ENCODE measurements around the gene IL15. TPM values are rescaled to one million over a fixed set of nuclear protein-coding genes. Genes with fewer than 3 reads are reported as not detected.
"Not testable (repeated sequence)": the region's sequence is repeated elsewhere in the genome, so short reads cannot be mapped to it uniquely, and the experiment has no call there.

IL15 gene
- polyA plus RNA-seq, 2 of the 4 experiments (the other 2 are of a cell fraction), result 14.1 to 32.3 TPM

- H3K4me2 ChIP-seq; FAIRE-seq; POLR2A ChIA-PET; ATAC-seq; H3K4me3 ChIP-seq; DNase-seq (ENCODE audit: low read depth in 1 of 2, low spot score in 1 of 2); H3K9me3 ChIP-seq: not testable (repeated sequence)
- 68% methylated on average over 1 of the region's 1 CpG for WGBS (ENCODE audit: missing lambda C conversion rate)
- CTCF ChIA-PET, result interaction anchor here (1.2 kb wide), 1 partner anchor 12 kb away, joined by 3 read pairs; no protein-coding TSS in a partner anchor
- H3K27ac ChIP-seq, result peak overlapping the region in 1 of 2 experiments; percentile 24; a peak in 1 of 6 replicates
- peaks cover 35% of the 10 kb centered on the region for H3K4me1 ChIP-seq
Observed at GRCh38 chr4:141691247-141691646, 54.9 kb downstream of the IL15 start.

GRCh38 chr4:141692081-141692480, 55.7 kb downstream of the IL15 start:
- Histone ChIP-seq H3K4me3 (no peak overlapping the region), H3K4me2 (no peak overlapping the region), H3K27ac (peak overlapping the region in 1 of 2 experiments; percentile 24; a peak in 3 of 6 replicates), H3K9me3 (no peaks in the 10 kb centered on the region; the same call in 2 of the 3 replicates), H3K4me1 (peaks cover 27% of the 10 kb centered on the region)
- POLR2A ChIA-PET, result no interaction called here
- CTCF ChIA-PET, result interaction anchor here (1.2 kb wide), 1 partner anchor 11 kb away, joined by 3 read pairs; no protein-coding TSS in a partner anchor
- TF ChIP-seq RAD21 (conservative IDR thresholded peaks at IDR 0.05 in 1 of 2, IDR thresholded peaks at IDR 0.05 in 1 of 2) (no peak), EP300 (IDR thresholded peaks at IDR 0.05) (no peak), MAZ (IDR thresholded peaks at IDR 0.05; ENCODE audit: borderline replicate concordance, low read depth, low read length) (no peak), PBX3 (IDR thresholded peaks at IDR 0.05) (no peak)
- FAIRE-seq (no peak), ATAC-seq (no peak), DNase-seq (ENCODE audit: low read depth in 1 of 2, low spot score in 1 of 2) (no peak)
- WGBS (ENCODE audit: missing lambda C conversion rate), result 60% methylated on average over 1 of the region's 2 CpGs

- Histone ChIP-seq H3K4me2 (no peak overlapping the region), H3K9me3 (no peaks in the 10 kb centered on the region; the same call in 2 of the 3 replicates), H3K27ac (no peak overlapping the region), H3K4me1 (peaks cover 10% of the 10 kb centered on the region; the same call in 2 of the 3 replicates), H3K4me3 (no peak overlapping the region)
- ChIA-PET CTCF (no interaction called here), POLR2A (no interaction called here)
- 87% methylated on average over 2 of the region's 2 CpGs for whole genome bisulfite sequencing (ENCODE audit: missing lambda C conversion rate)
- FAIRE-seq (no peak), ATAC-seq (no peak), DNase-seq (ENCODE audit: low read depth in 1 of 2, low spot score in 1 of 2) (no peak)
- no peak for TF ChIP-seq GATA3 (IDR thresholded peaks at IDR 0.05; ENCODE audit: borderline replicate concordance)
- TF ChIP-seq KDM5A (IDR thresholded peaks at IDR 0.05), result no peak
- no peak for TF ChIP-seq NFE2L2 (conservative IDR thresholded peaks at IDR 0.05; ENCODE audit: low read length)
Observed at GRCh38 chr4:141697116-141697515, 60.7 kb downstream of the IL15 start.

DNA sequence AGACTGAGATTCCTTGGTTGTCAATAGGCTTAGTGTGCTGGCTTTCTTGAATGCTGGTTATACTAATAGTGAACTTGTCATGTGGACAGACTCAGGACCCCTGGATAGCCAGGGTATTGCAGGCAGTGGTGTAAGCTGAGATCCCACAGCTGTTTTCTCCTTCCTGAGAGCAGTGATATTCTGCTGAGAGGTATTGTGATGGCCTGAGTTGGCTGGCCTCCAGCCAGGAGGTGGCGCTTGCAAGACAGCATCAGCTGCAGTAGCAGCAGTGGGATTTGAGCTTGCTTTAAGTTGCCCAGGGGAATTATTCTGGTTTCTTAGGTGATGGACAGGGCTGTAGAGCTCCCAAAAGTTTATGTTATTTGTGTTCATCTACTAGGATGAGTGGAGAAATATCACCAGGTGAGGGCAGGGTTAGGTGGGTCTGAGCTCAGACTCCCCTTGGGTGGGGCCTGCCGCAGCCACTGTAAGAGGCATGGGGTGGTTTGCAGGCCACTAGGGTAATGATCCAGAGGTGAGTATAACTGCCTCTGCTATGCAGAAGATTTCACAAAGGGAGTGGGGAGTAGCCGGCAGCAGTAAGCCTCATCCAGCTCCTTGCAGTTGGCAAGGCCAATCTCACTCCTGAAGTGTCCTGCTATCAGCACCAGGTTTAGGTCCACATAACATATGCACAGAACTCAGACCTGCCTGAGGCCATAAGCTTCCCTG, 66.2 kb downstream of the IL15 start:
- FAIRE-seq, result no peak
- POLR2A ChIA-PET, result no interaction called here
- CTCF ChIA-PET, result interaction anchor here (1.3 kb wide), 1 partner anchor 11 kb away, joined by 3 read pairs; no protein-coding TSS in a partner anchor
- peak in 1 of 2 experiments; percentile 48; a peak in 2 of 6 replicates for ATAC-seq
- H3K4me2 ChIP-seq, result no peak overlapping the region
- TF ChIP-seq EP300 (IDR thresholded peaks at IDR 0.05) (no peak), PBX3 (IDR thresholded peaks at IDR 0.05) (no peak), ESRRA (IDR thresholded peaks at IDR 0.05; ENCODE audit: borderline replicate concordance, low read length) (no peak), CBX8 (IDR thresholded peaks at IDR 0.05) (no peak), RNF2 (IDR thresholded peaks at IDR 0.05; ENCODE audit: borderline replicate concordance, low read depth) (no peak), BHLHE40 (IDR thresholded peaks at IDR 0.05; ENCODE audit: low read depth, low read length) (no peak), CEBPB (IDR thresholded peaks at IDR 0.05) (no peak)
- no peak overlapping the region for H3K4me3 ChIP-seq
- no peak for DNase-seq (ENCODE audit: low read depth in 1 of 2, low spot score in 1 of 2)
- peaks cover 13% of the 10 kb centered on the region for H3K9me3 ChIP-seq
- WGBS (ENCODE audit: missing lambda C conversion rate), result 76% methylated on average over 3 of the region's 3 CpGs
- H3K4me1 ChIP-seq, result peaks cover 6% of the 10 kb centered on the region; the same call in 2 of the 3 replicates
- H3K27ac ChIP-seq, result peak overlapping the region in 1 of 2 experiments; percentile 51; a peak in 1 of 6 replicates

DNA sequence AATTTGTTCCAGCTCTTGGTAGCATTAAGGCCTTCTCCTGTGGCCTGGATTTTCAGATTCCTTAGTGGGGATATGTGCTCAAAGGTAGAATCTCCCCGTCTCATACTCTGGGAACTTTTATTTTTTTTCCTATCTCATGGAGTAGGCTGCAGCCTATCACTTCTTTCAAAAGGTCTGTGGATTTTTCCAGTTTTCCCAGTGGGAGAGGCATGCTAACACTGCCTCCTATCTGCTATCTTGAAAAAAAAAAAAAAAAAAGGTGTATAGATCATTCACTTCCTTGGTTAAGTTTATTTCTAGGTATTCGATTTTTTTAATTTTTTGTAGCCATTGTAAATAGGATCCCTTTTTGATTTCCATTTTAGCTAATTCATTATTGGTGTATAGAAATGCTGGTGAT, 67.1 kb downstream of the IL15 start:
- no peak overlapping the region for H3K4me2 ChIP-seq
- peaks cover 6% of the 10 kb centered on the region; the same call in 2 of the 3 replicates for H3K4me1 ChIP-seq
- WGBS (ENCODE audit: missing lambda C conversion rate), result 79% methylated on average over 2 of the region's 2 CpGs
- DNase-seq (ENCODE audit: low read depth in 1 of 2, low spot score in 1 of 2) (no peak), ATAC-seq (peak in 1 of 2 experiments; percentile 22; a peak in 1 of 6 replicates), FAIRE-seq (no peak)
- ChIA-PET CTCF (interaction anchor here (0.7 to 1.3 kb wide), 4 partner anchors 12 to 1680 kb away, joined by 3 read pairs; no protein-coding TSS in a partner anchor), POLR2A (no interaction called here)
- peak; percentile 15; the same call in 1 of the 3 replicates for TF ChIP-seq CTCF (IDR thresholded peaks at IDR 0.05)
- TF ChIP-seq, protein P1, sequence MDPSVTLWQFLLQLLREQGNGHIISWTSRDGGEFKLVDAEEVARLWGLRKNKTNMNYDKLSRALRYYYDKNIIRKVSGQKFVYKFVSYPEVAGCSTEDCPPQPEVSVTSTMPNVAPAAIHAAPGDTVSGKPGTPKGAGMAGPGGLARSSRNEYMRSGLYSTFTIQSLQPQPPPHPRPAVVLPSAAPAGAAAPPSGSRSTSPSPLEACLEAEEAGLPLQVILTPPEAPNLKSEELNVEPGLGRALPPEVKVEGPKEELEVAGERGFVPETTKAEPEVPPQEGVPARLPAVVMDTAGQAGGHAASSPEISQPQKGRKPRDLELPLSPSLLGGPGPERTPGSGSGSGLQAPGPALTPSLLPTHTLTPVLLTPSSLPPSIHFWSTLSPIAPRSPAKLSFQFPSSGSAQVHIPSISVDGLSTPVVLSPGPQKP (IDR thresholded peaks at IDR 0.05; ENCODE audit: low read depth, low read length), result no peak
- H3K9me3 ChIP-seq, result peaks cover 17% of the 10 kb centered on the region
- H3K27ac ChIP-seq, result peak overlapping the region in 1 of 2 experiments; percentile 51; a peak in 1 of 6 replicates
- H3K4me3 ChIP-seq, result no peak overlapping the region

Measured in A549 (cell line).